AG09319 (cell line): ENCODE data around the gene ENO3.

Experiments used
- DNase-seq: peaks from one replicate; pipeline ENCODE4 v3.0.0-alpha.2; 2010; ENCODE audit warnings: low read depth; ENCODE audit errors: extremely low read depth
- CTCF ChIP-seq: IDR thresholded peaks from 2 replicates; pipeline ENCODE4 v1.5.1; 2011; ENCODE audit warnings: low read depth, mild to moderate bottlenecking, inconsistent platforms, low read length, moderate library complexity

Gene ENO3

GRCh38 chr17:4944163-4944553 is 6.8 kb upstream of the ENO3 start:
- DNase-seq, result no peak
- no peak for TF ChIP-seq CTCF

GRCh38 chr17:4944554-4945175 is 6.3 kb upstream of the ENO3 start:
- no peak for DNase-seq
- TF ChIP-seq CTCF, result no peak

GRCh38 chr17:4945176-4945943 is 5.6 kb upstream of the ENO3 start:
- TF ChIP-seq CTCF, result no peak
- peak; percentile 68 for DNase-seq

- DNase-seq, result no peak
- TF ChIP-seq CTCF, result no peak
These were observed 5.0 kb upstream of the ENO3 start for GRCh38 chr17:4945944-4946280.

GRCh38 chr17:4946312-4946976 is 4.5 kb upstream of the ENO3 start:
- no peak for TF ChIP-seq CTCF
- DNase-seq, result no peak

GRCh38 chr17:4947010-4947410 is 3.9 kb upstream of the ENO3 start:
- DNase-seq, result no peak
- no peak for TF ChIP-seq CTCF
